H9 (cell line): ENCODE measurements around the gene APOB. TPM values are rescaled to one million over a fixed set of nuclear protein-coding genes. Genes with fewer than 3 reads are reported as not detected.

Source experiments
- DNase-seq: peaks from one replicate; pipeline ENCODE4 v3.0.0-alpha.2; 2017
- H2AFZ ChIP-seq: one replicate; pipeline ENCODE4 v1.6.1; 2013; ENCODE audit warnings: mild to moderate bottlenecking, low read length, control low read depth, moderate library complexity
- H2AK5ac ChIP-seq: 2 replicates; pipeline ENCODE4 v1.6.1; 2013; ENCODE audit warnings: low read length, control low read depth, mixed read lengths; ENCODE audit not compliant: insufficient read length
- H2BK120ac ChIP-seq: one replicate; pipeline ENCODE4 v1.6.1; 2013; ENCODE audit warnings: low read depth, mild to moderate bottlenecking, low read length, control low read depth, inconsistent platforms; ENCODE audit not compliant: poor library complexity, severe bottlenecking
- H2BK12ac ChIP-seq: 2 replicates; pipeline ENCODE4 v1.6.1; 2013; ENCODE audit warnings: low read length, control low read depth, mixed read lengths, low read depth; ENCODE audit not compliant: insufficient read length
- H2BK15ac ChIP-seq: 2 replicates; pipeline ENCODE4 v1.6.1; 2013; ENCODE audit warnings: low read depth, low read length, control low read depth
- H2BK20ac ChIP-seq: one replicate; pipeline ENCODE4 v1.6.1; 2013; ENCODE audit warnings: low read depth, mild to moderate bottlenecking, low read length, control low read depth, inconsistent platforms; ENCODE audit not compliant: poor library complexity, severe bottlenecking
- H2BK5ac ChIP-seq: 2 replicates; pipeline ENCODE4 v1.6.1; 2013; ENCODE audit warnings: low read length, control low read depth, mixed read lengths; ENCODE audit not compliant: insufficient read length
- H3K14ac ChIP-seq: 2 replicates; pipeline ENCODE4 v1.6.1; 2013; ENCODE audit warnings: low read length, control low read depth; ENCODE audit not compliant: insufficient read depth
- H3K18ac ChIP-seq: 2 replicates; pipeline ENCODE4 v1.6.1; 2013; ENCODE audit warnings: low read depth, mild to moderate bottlenecking, mixed read lengths, low read length, control low read depth; ENCODE audit not compliant: insufficient read length
- H3K23ac ChIP-seq: 2 replicates; pipeline ENCODE4 v1.6.1; 2013; ENCODE audit warnings: low read length, control low read depth, mixed read lengths, low read depth; ENCODE audit not compliant: insufficient read length
- H3K23me2 ChIP-seq: 2 replicates; pipeline ENCODE4 v1.6.1; 2013; ENCODE audit warnings: low read depth, mild to moderate bottlenecking, mixed read lengths, low read length, control low read depth; ENCODE audit not compliant: insufficient read length, poor library complexity, severe bottlenecking
- H3K27ac ChIP-seq: 2 replicates; pipeline ENCODE4 v1.5.1; 2013; ENCODE audit warnings: low read length, control low read depth, mixed read lengths, low read depth; ENCODE audit not compliant: insufficient read length
- H3K27me3 ChIP-seq: 2 replicates; pipeline ENCODE4 v1.6.1; 2013; ENCODE audit warnings: low read length, control low read depth, inconsistent platforms; ENCODE audit not compliant: insufficient read depth
- H3K4ac ChIP-seq: 2 replicates; pipeline ENCODE4 v1.6.1; 2013; ENCODE audit warnings: low read depth, mild to moderate bottlenecking, control low read depth, inconsistent platforms, low read length, moderate library complexity
- H3K4me1 ChIP-seq: 2 replicates; pipeline ENCODE4 v1.6.1; 2013; ENCODE audit warnings: low read length, control low read depth, inconsistent platforms; ENCODE audit not compliant: insufficient read depth
- H3K4me2 ChIP-seq: 2 replicates; pipeline ENCODE4 v1.6.1; 2013; ENCODE audit warnings: low read length, control low read depth, mixed read lengths; ENCODE audit not compliant: insufficient read length, insufficient read depth
- H3K56ac ChIP-seq: 2 replicates; pipeline ENCODE4 v1.6.1; 2013; ENCODE audit warnings: low read depth, mild to moderate bottlenecking, mixed read lengths, low read length, control low read depth; ENCODE audit not compliant: insufficient read length
- H3K79me1 ChIP-seq: 2 replicates; pipeline ENCODE4 v1.6.1; 2013; ENCODE audit warnings: low read depth, mild to moderate bottlenecking, moderate library complexity, low read length, control low read depth, inconsistent platforms; ENCODE audit not compliant: insufficient read depth, poor library complexity, severe bottlenecking
- H3K79me2 ChIP-seq: 2 replicates; pipeline ENCODE4 v1.6.1; 2013; ENCODE audit warnings: low read length, control low read depth, inconsistent platforms; ENCODE audit not compliant: insufficient read depth
- H3K9ac ChIP-seq: 2 replicates; pipeline ENCODE4 v1.6.1; 2013; ENCODE audit warnings: low read length, control low read depth, mixed read lengths; ENCODE audit not compliant: insufficient read length; ENCODE audit errors: extremely low read depth
- H3K9me3 ChIP-seq: one replicate; pipeline ENCODE4 v1.6.1; 2013; ENCODE audit warnings: low read depth, low read length, inconsistent platforms; ENCODE audit not compliant: control insufficient read depth
- H3T11ph ChIP-seq: one replicate; pipeline ENCODE4 v1.6.1; 2013; ENCODE audit warnings: mild to moderate bottlenecking, low read length, control low read depth, inconsistent platforms
- H4K20me1 ChIP-seq: one replicate; pipeline ENCODE4 v1.6.1; 2013; ENCODE audit not compliant: control insufficient read depth, insufficient read length, insufficient read depth
- H4K5ac ChIP-seq: 2 replicates; pipeline ENCODE4 v1.6.1; 2013; ENCODE audit warnings: low read depth, mild to moderate bottlenecking, mixed read lengths, low read length, control low read depth; ENCODE audit not compliant: insufficient read length
- H4K8ac ChIP-seq: replicated peaks from 2 replicates; pipeline ENCODE4 v1.6.1; 2013; ENCODE audit warnings: low read length, control low read depth, mixed read lengths, low read depth; ENCODE audit not compliant: insufficient read length
- H4K91ac ChIP-seq: 2 replicates; pipeline ENCODE4 v1.6.1; 2013; ENCODE audit warnings: low read depth, mild to moderate bottlenecking, moderate library complexity, mixed read lengths, low read length, control low read depth; ENCODE audit not compliant: insufficient read length
- H3K27ac Mint-ChIP-seq, 3 experiments: 2 replicates in 2 of 3; 3 replicates in 1 of 3; pipeline ENCODE4 v1.8.0; 2020 to 2021; ENCODE audit warnings: mixed read lengths in 3 of 3, mild to moderate bottlenecking in 1 of 3, moderate library complexity in 1 of 3
- H3K27me3 Mint-ChIP-seq: 2 replicates; pipeline ENCODE4 v1.8.0; 2021; ENCODE audit warnings: low read depth, mild to moderate bottlenecking, moderate library complexity, mixed read lengths
- H3K36me3 Mint-ChIP-seq, 3 experiments: 2 replicates in 2 of 3; 3 replicates in 1 of 3; pipeline ENCODE4 v1.8.0; 2020 to 2021; ENCODE audit warnings: low read depth in 3 of 3, mixed read lengths in 3 of 3; ENCODE audit not compliant: insufficient read depth in 1 of 3
- H3K4me1 Mint-ChIP-seq, 2 experiments: 2 replicates each; pipeline ENCODE4 v1.8.0; 2020; ENCODE audit warnings: mixed read lengths in 2 of 2
- H3K4me3 Mint-ChIP-seq, 2 experiments: 2 replicates in 1 of 2; 3 replicates in 1 of 2; pipeline ENCODE4 v1.8.0; 2020 to 2021; ENCODE audit warnings: mild to moderate bottlenecking in 2 of 2, mixed read lengths in 2 of 2, moderate library complexity in 1 of 2
- H3K9me3 Mint-ChIP-seq, 2 experiments: 2 replicates in 1 of 2; 3 replicates in 1 of 2; pipeline ENCODE4 v1.8.0; 2020; ENCODE audit warnings: mild to moderate bottlenecking in 2 of 2, mixed read lengths in 2 of 2, moderate library complexity in 1 of 2
- CTCF ChIP-seq: fragments of 200-600 bp; sonication (generic); conservative IDR thresholded peaks from 3 replicates; pipeline ENCODE4 v1.8.0; 2021; ENCODE audit warnings: antibody characterized with exemption, mild to moderate bottlenecking
- WGBS: extraction: QIAGEN DNeasy Blood & Tissue Kit; methylation state at CpG from one replicate; pipeline ENCODE4 v1.1.7; 2013; ENCODE audit warnings: missing lambda C conversion rate, low lambda C conversion rate, mixed read lengths; ENCODE audit not compliant: insufficient read length; ENCODE audit errors: extremely low coverage; 5-methylcytosine and 5-hydroxymethylcytosine counted together
- total RNA-seq: library from RNA; stranded (reverse); gene quantifications from 2 replicates; pipeline ENCODE4 v1.2.1, GENCODE V29; 2021

APOB gene
- total RNA-seq, 1 experiment from 2014 or later = 0.26 TPM

DNA sequence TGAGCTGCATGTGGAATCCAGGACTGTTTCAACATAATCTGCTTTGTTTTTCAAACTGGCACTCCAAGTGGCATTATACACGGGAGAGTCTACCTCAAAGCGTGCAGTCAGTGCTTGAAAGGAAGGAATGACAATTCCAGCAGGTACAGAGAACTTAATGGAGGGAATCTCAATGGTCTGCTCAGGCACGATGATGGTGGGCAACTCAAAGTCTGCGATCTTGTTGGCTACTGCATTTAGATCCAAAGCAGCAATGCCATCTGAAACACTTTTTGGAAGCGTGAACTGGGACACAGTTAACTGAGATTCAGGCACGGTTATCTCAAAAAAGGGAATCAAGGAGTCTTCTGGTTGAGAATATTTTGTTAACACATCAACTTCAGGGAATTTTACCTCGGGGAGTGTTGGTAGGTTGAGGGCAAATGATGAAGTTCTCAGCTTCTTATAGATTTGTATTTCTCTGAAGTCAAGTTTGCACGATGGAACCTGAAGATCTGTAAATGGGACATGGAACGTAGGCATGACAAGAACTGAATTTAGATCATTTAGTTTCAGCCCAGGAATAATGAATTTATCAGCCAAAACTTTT is 38.7 kb downstream of the APOB start:
- Histone ChIP-seq H2BK15ac (no peak overlapping the region), H2BK5ac (no peak overlapping the region), H3K9ac (no peak overlapping the region), H3K4ac (no peak overlapping the region), H2BK20ac (no peak overlapping the region), H3K14ac (no peak overlapping the region), H4K8ac (no peak overlapping the region), H3K27me3 (no peaks in the 10 kb centered on the region), H3K18ac (no peak overlapping the region), H2AFZ (no peak overlapping the region), H2AK5ac (no peak overlapping the region), H3T11ph (no peak overlapping the region), H2BK12ac (no peak overlapping the region), H3K79me1 (no peaks in the 10 kb centered on the region), H3K79me2 (no peaks in the 10 kb centered on the region), H3K56ac (no peak overlapping the region), H3K23me2 (no peaks in the 10 kb centered on the region), H3K9me3 (no peaks in the 10 kb centered on the region), H2BK120ac (no peak overlapping the region), H4K20me1 (no peaks in the 10 kb centered on the region), H3K27ac (no peak overlapping the region), H3K4me2 (no peak overlapping the region), H3K23ac (no peak overlapping the region), H4K91ac (no peak overlapping the region), H4K5ac (no peak overlapping the region), H3K4me1 (no peaks in the 10 kb centered on the region)
- TF ChIP-seq CTCF = no peak
- no peak overlapping the region for H3K4me3 Mint-ChIP-seq
- peaks cover 0 to 4% of the 10 kb centered on the region in 2 experiments; a peak in 3 of 5 replicates for H3K9me3 Mint-ChIP-seq
- no peaks in the 10 kb centered on the region for H3K36me3 Mint-ChIP-seq
- WGBS = no CpG with 5 or more reads among the region's 9 CpGs
- H3K4me1 Mint-ChIP-seq = no peaks in the 10 kb centered on the region
- DNase-seq = no peak
- H3K27me3 Mint-ChIP-seq = peaks cover 34% of the 10 kb centered on the region
- H3K27ac Mint-ChIP-seq = no peak overlapping the region
